ENCODE data around the gene MICOS13. TPM values are rescaled to one million over a fixed set of nuclear protein-coding genes. Genes with fewer than 3 reads are reported as not detected.
"Not testable (repeated sequence)": the region's sequence is repeated elsewhere in the genome, so short reads cannot be mapped to it uniquely, and the experiment has no call there.

Gene MICOS13
- total RNA-seq, 1 donor from 2014 or later = 67.6 TPM

DNA sequence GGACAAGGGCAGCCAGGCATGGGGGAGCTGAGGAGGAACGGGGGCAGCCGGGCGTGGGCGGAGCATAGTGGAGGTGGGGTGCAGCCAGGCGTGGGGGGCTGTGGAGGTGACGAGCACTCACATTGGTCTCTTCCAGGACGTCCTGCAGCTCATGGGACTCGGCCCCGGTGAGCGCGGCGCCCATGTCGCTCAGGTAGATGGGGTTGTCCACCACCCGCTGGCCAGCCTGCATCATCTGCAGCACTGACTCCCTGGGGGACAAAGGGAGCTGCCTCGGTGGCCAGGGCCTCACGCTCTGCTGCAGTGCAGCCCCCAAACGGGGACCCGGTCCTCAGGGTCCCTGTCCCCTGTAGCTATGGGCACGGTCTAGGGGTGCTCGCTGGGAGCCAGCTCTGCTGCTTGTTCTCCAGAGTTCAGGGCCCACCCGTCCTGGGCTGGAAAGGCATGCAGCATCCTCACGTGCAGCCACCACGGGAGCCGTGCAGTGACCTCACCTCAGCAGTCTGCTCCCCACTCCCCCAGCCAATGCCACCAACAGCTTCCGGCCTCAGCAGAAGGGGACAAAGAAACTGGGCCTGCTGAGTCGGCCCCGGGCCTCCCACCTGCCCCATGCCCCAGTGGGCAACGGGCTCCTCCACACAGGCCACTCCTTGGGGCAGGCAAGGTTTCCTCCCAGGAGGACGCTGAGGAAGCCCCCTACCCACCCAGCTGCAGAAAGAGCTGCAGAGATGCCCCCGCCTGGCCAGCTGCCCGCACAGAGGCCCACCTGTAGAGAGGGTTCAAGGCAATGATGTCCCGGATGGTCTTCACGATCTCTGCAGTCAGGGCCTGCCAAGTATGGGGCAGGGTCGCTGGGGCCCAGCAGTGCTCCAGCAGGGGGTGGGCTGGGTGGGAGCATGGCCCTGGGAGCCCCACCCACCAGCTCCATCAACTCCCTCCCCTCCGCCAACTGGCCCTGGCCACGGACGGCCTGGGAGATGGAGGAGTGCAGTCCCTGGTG lies 27.6 kb upstream of the MICOS13 start:
- TF ChIP-seq, protein P1, sequence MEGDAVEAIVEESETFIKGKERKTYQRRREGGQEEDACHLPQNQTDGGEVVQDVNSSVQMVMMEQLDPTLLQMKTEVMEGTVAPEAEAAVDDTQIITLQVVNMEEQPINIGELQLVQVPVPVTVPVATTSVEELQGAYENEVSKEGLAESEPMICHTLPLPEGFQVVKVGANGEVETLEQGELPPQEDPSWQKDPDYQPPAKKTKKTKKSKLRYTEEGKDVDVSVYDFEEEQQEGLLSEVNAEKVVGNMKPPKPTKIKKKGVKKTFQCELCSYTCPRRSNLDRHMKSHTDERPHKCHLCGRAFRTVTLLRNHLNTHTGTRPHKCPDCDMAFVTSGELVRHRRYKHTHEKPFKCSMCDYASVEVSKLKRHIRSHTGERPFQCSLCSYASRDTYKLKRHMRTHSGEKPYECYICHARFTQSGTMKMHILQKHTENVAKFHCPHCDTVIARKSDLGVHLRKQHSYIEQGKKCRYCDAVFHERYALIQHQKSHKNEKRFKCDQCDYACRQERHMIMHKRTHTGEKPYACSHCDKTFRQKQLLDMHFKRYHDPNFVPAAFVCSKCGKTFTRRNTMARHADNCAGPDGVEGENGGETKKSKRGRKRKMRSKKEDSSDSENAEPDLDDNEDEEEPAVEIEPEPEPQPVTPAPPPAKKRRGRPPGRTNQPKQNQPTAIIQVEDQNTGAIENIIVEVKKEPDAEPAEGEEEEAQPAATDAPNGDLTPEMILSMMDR (conservative IDR thresholded peaks at IDR 0.05; ENCODE audit: low read depth, low read length) = no peak
- no peak overlapping the region for H3K4me3 ChIP-seq (ENCODE audit: low read depth, low read length)
- DNase-seq (ENCODE audit: low read depth) = no peak

DNA sequence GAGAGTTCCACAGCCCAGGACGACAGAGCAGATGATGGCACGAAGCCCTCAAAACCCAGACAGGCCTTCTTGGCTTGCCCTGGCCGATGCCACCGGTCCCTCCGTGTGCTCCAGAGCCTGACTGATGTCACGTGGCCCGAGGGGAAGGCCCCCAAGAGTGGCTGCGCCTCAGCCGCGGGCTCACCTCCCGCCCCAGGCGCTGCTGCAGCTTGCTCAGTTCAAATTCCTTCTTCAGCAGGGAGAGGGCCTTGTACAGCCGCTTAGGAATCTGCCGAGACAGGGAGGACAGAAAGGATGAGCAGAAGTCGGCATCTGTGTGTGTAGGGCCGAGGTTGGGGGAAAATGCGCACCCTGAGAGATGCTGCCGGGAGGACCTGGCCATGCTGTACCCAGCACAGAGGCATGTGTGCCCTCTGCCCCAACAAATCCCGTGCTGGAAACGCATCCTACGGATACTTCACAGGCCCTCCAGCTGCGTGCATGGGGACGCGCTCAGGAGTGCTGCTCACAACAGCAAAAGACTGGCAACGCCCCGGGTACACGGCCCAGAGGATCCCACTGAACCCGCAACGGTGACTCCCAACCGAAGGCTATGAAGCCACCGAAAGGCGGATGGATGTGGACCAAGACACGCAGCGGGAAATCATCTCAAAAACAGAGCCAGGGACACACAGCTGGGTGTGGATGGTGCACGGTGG lies 26.7 kb upstream of the MICOS13 start:
- DNase-seq (ENCODE audit: low read depth) = no peak
- H3K4me3 ChIP-seq (ENCODE audit: low read depth, low read length) = no peak overlapping the region
- TF ChIP-seq, protein P1 (conservative IDR thresholded peaks at IDR 0.05; ENCODE audit: low read depth, low read length) = no peak

DNA sequence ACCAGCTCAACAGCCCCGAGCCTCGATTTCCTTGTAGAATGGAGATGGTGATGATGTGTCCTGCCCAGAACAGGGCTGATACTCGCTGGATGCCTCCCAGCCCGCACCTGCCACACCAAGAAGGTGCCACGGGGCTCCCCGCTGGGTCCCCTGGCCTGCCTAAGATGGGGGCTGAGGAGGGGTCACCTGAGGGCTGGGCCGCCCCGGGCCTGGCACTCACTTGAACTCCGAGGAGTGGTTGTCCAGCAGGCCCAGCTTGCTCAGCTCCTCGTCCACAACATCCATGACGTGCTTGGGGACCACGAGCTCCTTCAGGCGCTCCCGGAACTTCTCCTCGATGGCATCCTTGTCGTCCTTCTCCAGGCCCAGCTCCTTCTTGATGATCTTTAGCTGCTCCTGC lies 25.2 kb upstream of the MICOS13 start:
- H3K4me3 ChIP-seq (ENCODE audit: low read depth, low read length) = no peak overlapping the region
- TF ChIP-seq, protein P1 (conservative IDR thresholded peaks at IDR 0.05; ENCODE audit: low read depth, low read length) = no peak
- no peak for DNase-seq (ENCODE audit: low read depth)

DNA sequence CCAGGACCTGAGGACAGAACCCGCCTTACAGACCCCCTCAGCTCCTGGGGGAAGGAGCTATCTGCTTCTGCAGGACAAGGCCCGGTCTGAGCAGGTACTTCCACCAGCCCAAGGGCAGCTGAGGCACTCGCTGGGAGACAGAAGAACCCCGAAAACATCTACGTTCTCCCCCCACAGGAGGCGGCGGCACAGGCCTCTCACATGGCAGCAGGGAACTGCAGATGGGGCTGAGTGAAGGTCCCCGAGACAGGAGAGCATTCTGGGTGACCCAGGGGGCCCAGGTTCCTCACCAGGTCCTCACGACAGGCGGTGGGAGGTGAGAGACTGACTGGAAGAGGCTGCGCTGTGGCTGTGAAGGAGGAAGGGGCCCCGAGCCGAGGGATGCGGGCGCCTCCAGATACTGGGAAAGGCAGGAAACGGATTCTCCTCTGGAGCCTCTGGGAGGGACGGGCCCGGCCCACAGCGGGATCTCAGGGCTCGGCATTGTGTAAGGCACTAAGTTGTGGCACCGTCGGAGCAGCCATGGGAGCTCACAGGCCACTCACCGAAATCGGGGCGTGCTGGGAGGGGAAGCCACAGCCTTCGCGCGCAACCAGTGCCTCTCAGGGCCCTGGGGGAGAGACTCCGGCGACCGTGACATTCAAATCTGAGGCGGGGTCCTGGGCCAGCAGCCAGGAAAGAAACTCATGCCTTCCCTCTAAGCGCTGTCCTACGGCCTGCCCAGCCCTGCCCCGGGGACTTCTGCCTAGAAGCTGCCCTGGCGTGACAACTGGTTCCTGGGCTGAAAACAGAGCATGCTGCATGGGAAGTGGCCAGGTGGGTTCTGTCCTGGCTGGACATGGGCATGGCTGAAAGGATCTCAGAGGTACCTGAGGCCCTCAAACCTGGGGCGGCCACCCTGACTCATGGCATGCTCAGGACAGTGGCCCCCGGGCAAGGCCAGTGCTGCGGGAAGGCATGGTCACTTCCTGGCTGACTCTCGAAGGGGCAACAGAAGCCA lies 23.8 kb upstream of the MICOS13 start:
- no peak overlapping the region for H3K4me3 ChIP-seq (ENCODE audit: low read depth, low read length)
- no peak for DNase-seq (ENCODE audit: low read depth)
- TF ChIP-seq, protein P1 (conservative IDR thresholded peaks at IDR 0.05; ENCODE audit: low read depth, low read length) = no peak

DNA sequence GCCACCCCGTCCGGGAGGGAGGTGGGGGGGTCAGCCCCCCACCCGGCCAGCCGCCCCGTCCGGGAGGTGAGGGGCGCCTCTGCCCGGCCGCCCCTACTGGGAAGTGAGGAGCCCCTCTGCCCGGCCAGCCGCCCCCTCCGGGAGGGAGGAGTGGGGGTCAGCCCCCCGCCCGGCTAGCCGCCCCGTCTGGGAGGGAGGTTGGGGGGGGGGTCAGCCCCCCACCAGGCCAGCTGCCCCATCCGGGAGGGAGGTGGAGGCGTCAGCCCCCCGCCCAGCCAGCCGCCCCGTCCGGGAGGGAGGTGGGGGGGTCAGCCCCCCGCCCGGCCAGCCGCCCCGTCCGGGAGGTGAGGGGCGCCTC lies 21.7 kb upstream of the MICOS13 start:
- H3K4me3 ChIP-seq (ENCODE audit: low read depth, low read length); DNase-seq (ENCODE audit: low read depth): not testable (repeated sequence)

DNA sequence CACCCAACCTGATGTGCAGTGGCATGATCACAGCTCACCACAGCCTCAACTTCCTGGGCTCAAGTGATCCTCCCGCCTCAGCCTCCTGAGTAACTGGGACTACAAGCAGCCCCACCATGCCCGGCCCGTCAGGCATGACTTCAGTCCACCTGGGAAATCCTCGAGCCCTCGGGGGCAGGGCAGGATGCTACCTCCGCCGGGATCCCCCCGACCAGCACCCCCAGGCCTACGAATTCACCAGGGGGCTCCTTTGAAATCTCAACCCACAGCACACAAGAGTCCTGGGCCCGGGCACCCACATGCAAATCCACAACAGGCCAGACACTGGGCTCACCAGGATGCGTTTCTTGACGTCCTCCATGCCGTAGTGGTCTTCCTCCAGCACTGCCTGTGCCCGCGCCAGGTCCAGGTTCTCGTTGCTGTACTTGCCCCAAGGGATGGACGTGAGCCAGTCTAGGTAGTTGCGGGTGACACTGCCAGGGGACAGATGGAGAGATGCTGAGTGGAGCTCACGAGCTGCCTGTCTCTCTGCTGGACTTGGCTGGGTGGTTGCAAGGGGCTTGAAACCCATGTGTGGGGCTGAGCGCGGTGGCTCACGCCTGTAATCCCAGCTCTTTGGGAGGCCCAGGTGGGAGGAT lies 20.3 kb upstream of the MICOS13 start:
- H3K4me3 ChIP-seq (ENCODE audit: low read depth, low read length) = no peak overlapping the region
- DNase-seq (ENCODE audit: low read depth) = no peak
- TF ChIP-seq, protein P1 (conservative IDR thresholded peaks at IDR 0.05; ENCODE audit: low read depth, low read length) = no peak

Measured in epithelial cell of proximal tubule (primary cell).